Liver (tissue), 3 donors: Measurements from ENCODE around the gene KDM2B.

Experiments used
- ATF3 ChIP-seq: IDR thresholded peaks from 2 replicates; pipeline ENCODE4 v1.6.1; 2016; ENCODE audit warnings: antibody characterized with exemption
- CTCF ChIP-seq: fragments of 150-350 bp; IDR thresholded peaks from 2 replicates; pipeline ENCODE4 v1.5.1; 2017; ENCODE audit warnings: improper control_type of control experiment, low read depth, low read length; ENCODE audit not compliant: missing input control
- FOXA1 ChIP-seq: IDR thresholded peaks from 2 replicates; pipeline ENCODE4 v1.6.1; 2016; ENCODE audit warnings: antibody characterized with exemption
- GABPA ChIP-seq, 2 donors: IDR thresholded peaks in 1 of 2; conservative IDR thresholded peaks in 1 of 2; 2 replicates each; pipeline ENCODE4 v1.6.1; 2016; ENCODE audit warnings: antibody characterized with exemption in 2 of 2, mild to moderate bottlenecking in 1 of 2, moderate library complexity in 1 of 2
- JUND ChIP-seq, 2 donors: IDR thresholded peaks; 2 replicates each; pipeline ENCODE4 v1.6.1; 2016; ENCODE audit warnings: antibody characterized with exemption in 2 of 2
- MAX ChIP-seq: IDR thresholded peaks from 2 replicates; pipeline ENCODE4 v1.6.1; 2016; ENCODE audit warnings: antibody characterized with exemption
- NR2F2 ChIP-seq: IDR thresholded peaks from 2 replicates; pipeline ENCODE4 v1.6.1; 2016; ENCODE audit warnings: antibody characterized with exemption
- RAD21 ChIP-seq, 2 donors: IDR thresholded peaks; 2 replicates each; pipeline ENCODE4 v1.6.1; 2016; ENCODE audit warnings: antibody characterized with exemption in 2 of 2, mild to moderate bottlenecking in 2 of 2
- REST ChIP-seq: IDR thresholded peaks from 2 replicates; pipeline ENCODE4 v1.6.1; 2016; ENCODE audit warnings: antibody characterized with exemption, mild to moderate bottlenecking
- RXRA ChIP-seq, 2 donors: IDR thresholded peaks; 2 replicates each; pipeline ENCODE4 v1.6.1; 2017 to 2018; ENCODE audit warnings: antibody characterized with exemption in 2 of 2, mild to moderate bottlenecking in 1 of 2
- SP1 ChIP-seq: IDR thresholded peaks from 2 replicates; pipeline ENCODE4 v1.6.1; 2018; ENCODE audit warnings: antibody characterized with exemption, mild to moderate bottlenecking
- TAF1 ChIP-seq: conservative IDR thresholded peaks from 2 replicates; pipeline ENCODE4 v1.6.1; 2016; ENCODE audit warnings: antibody characterized with exemption, mild to moderate bottlenecking
- YY1 ChIP-seq: IDR thresholded peaks from 2 replicates; pipeline ENCODE4 v1.6.1; 2016; ENCODE audit warnings: antibody characterized with exemption, mild to moderate bottlenecking
- ZBTB33 ChIP-seq: IDR thresholded peaks from 2 replicates; pipeline ENCODE4 v1.6.1; 2016; ENCODE audit warnings: antibody characterized with exemption
- donor health status: healthy.
- donor health status: healthy.

GRCh38 chr12:121626087-121626852 lies 45.4 kb upstream of the KDM2B start, which contains the start of gene ORAI1:
- TF ChIP-seq CTCF (peak; percentile 27), RAD21 (IDR thresholded peaks at IDR 0.05) (peak in 1 of 2 donors; percentile 17), SP1 (peak; percentile 71), ATF3 (no peak), REST (peak; percentile 39), TAF1 (no peak), JUND (IDR thresholded peaks at IDR 0.05) (peak in 1 of 2 donors; percentile 17), FOXA1 (no peak), RXRA (IDR thresholded peaks at IDR 0.05) (peak; percentile 70 to 85), MAX (no peak), ZBTB33 (no peak), NR2F2 (no peak), GABPA (IDR thresholded peaks at IDR 0.05 in 1 of 2, conservative IDR thresholded peaks at IDR 0.05 in 1 of 2) (no peak), YY1 (peak; percentile 25)
